ENCODE results near the gene ZNF785.

DNA sequence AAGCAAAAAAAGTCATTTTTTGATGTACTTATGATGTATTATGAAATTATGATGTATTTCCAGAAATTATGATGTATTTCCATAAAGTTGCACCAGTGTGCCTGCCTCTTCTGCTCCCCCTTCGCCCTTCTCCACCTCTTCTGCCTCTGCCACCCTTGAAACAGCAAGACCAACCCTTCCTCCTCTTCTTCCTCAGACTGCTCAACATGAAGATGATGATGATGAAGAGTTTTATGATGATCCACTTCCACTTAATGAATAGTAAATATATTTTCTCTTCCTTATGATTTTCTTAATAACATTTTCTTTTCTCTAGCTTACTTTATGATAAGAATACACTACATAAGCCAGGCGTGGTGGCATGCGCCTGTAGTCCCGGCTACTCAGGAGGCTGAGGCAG lies 7.4 kb upstream of the ZNF785 start:
- TF ChIP-seq EZH2 (IDR thresholded peaks at IDR 0.05) (no peak), POLR2AphosphoS5 (IDR thresholded peaks at IDR 0.05; ENCODE audit: borderline replicate concordance, low read depth, low read length) (no peak)

Data from SK-N-MC (cell line).